ENCODE data around the gene ZNF441. TPM values are rescaled to one million over a fixed set of nuclear protein-coding genes. Genes with fewer than 3 reads are reported as not detected.

The ZNF441 gene
- polyA plus RNA-seq, 1 donor from 2014 or later = 138 TPM

GRCh38 chr19:11814029-11814699, 47.4 kb downstream of the ZNF441 start, which contains the start of gene ZNF440:
ZNF440 (plus strand) TSS chr19:11814273; CDS start chr19:11814448, 175 bp downstream.
- no peaks in the 10 kb centered on the region for H3K36me3 ChIP-seq (ENCODE audit: insufficient read depth, low read length)
- H3K4me3 ChIP-seq (ENCODE audit: low read length) = peak within 1 kb of the TSS; percentile 90
- peak within 1 kb of the TSS; percentile 87 for H3K9ac ChIP-seq (ENCODE audit: low read length)
- H3K9me3 ChIP-seq (ENCODE audit: low read length) = no peaks in the 10 kb centered on the region
- H3K27me3 ChIP-seq (ENCODE audit: insufficient read depth, low read depth, low read length) = no peaks in the 10 kb centered on the region
- H3K9me2 ChIP-seq (ENCODE audit: insufficient read depth, low read length) = no peaks in the 10 kb centered on the region
- peak within 1 kb of the TSS; percentile 76 for H2AFZ ChIP-seq (ENCODE audit: low read depth, low read length)
- H3K4me2 ChIP-seq (ENCODE audit: low read length) = peak within 1 kb of the TSS; percentile 65
- peaks cover 2% of the 10 kb centered on the region for H3K79me2 ChIP-seq (replicated peaks; ENCODE audit: insufficient read depth, low read length)
- no peaks in the 10 kb centered on the region for H4K20me1 ChIP-seq (ENCODE audit: insufficient read depth)
- no peaks in the 10 kb centered on the region for H3F3A ChIP-seq (ENCODE audit: insufficient read depth, low read length, poor library complexity, severe bottlenecking)
- peak within 1 kb of the TSS; percentile 88 for H3K27ac ChIP-seq (ENCODE audit: low read length)
- peak; percentile 85 for TF ChIP-seq POLR2AphosphoS5 (IDR thresholded peaks at IDR 0.05)
- peak; percentile 47 for TF ChIP-seq EP300 (conservative IDR thresholded peaks at IDR 0.05; ENCODE audit: poor library complexity, severe bottlenecking)
- TF ChIP-seq SMC3 (conservative IDR thresholded peaks at IDR 0.05; ENCODE audit: poor library complexity) = peak; percentile 22
- peak; percentile 45 for TF ChIP-seq MXI1 (conservative IDR thresholded peaks at IDR 0.05; ENCODE audit: poor library complexity, severe bottlenecking)
- TF ChIP-seq, protein P1, sequence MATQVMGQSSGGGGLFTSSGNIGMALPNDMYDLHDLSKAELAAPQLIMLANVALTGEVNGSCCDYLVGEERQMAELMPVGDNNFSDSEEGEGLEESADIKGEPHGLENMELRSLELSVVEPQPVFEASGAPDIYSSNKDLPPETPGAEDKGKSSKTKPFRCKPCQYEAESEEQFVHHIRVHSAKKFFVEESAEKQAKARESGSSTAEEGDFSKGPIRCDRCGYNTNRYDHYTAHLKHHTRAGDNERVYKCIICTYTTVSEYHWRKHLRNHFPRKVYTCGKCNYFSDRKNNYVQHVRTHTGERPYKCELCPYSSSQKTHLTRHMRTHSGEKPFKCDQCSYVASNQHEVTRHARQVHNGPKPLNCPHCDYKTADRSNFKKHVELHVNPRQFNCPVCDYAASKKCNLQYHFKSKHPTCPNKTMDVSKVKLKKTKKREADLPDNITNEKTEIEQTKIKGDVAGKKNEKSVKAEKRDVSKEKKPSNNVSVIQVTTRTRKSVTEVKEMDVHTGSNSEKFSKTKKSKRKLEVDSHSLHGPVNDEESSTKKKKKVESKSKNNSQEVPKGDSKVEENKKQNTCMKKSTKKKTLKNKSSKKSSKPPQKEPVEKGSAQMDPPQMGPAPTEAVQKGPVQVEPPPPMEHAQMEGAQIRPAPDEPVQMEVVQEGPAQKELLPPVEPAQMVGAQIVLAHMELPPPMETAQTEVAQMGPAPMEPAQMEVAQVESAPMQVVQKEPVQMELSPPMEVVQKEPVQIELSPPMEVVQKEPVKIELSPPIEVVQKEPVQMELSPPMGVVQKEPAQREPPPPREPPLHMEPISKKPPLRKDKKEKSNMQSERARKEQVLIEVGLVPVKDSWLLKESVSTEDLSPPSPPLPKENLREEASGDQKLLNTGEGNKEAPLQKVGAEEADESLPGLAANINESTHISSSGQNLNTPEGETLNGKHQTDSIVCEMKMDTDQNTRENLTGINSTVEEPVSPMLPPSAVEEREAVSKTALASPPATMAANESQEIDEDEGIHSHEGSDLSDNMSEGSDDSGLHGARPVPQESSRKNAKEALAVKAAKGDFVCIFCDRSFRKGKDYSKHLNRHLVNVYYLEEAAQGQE (IDR thresholded peaks at IDR 0.05; ENCODE audit: borderline replicate concordance) = peak; percentile 21
- no peak for TF ChIP-seq CTCF (IDR thresholded peaks at IDR 0.05; ENCODE audit: poor library complexity, severe bottlenecking)
- TF ChIP-seq RAD21 (conservative IDR thresholded peaks at IDR 0.05) = peak; percentile 30
- TF ChIP-seq EZH2 (IDR thresholded peaks at IDR 0.05; ENCODE audit: borderline replicate concordance, insufficient read depth, low read length, poor library complexity, severe bottlenecking) = no peak
- peak; percentile 86 for TF ChIP-seq TAF1 (IDR thresholded peaks at IDR 0.05; ENCODE audit: low read depth)

GRCh38 chr19:11814700-11815035, 47.9 kb downstream of the ZNF441 start:
- H3F3A ChIP-seq (ENCODE audit: insufficient read depth, low read length, poor library complexity, severe bottlenecking) = no peaks in the 10 kb centered on the region
- H3K27me3 ChIP-seq (ENCODE audit: insufficient read depth, low read depth, low read length) = no peaks in the 10 kb centered on the region
- H3K79me2 ChIP-seq (replicated peaks; ENCODE audit: insufficient read depth, low read length) = peaks cover 2% of the 10 kb centered on the region
- H3K4me2 ChIP-seq (ENCODE audit: low read length) = peak overlapping the region; percentile 65
- H3K27ac ChIP-seq (ENCODE audit: low read length) = peak overlapping the region; percentile 88
- no peaks in the 10 kb centered on the region for H3K36me3 ChIP-seq (ENCODE audit: insufficient read depth, low read length)
- no peaks in the 10 kb centered on the region for H3K9me3 ChIP-seq (ENCODE audit: low read length)
- peak overlapping the region; percentile 90 for H3K4me3 ChIP-seq (ENCODE audit: low read length)
- peak overlapping the region; percentile 87 for H3K9ac ChIP-seq (ENCODE audit: low read length)
- no peaks in the 10 kb centered on the region for H4K20me1 ChIP-seq (ENCODE audit: insufficient read depth)
- peak overlapping the region; percentile 76 for H2AFZ ChIP-seq (ENCODE audit: low read depth, low read length)
- TF ChIP-seq MXI1 (conservative IDR thresholded peaks at IDR 0.05; ENCODE audit: poor library complexity, severe bottlenecking) (no peak), SMC3 (conservative IDR thresholded peaks at IDR 0.05; ENCODE audit: poor library complexity) (no peak), TAF1 (IDR thresholded peaks at IDR 0.05; ENCODE audit: low read depth) (no peak), RAD21 (conservative IDR thresholded peaks at IDR 0.05) (no peak), POLR2AphosphoS5 (IDR thresholded peaks at IDR 0.05) (no peak), EP300 (conservative IDR thresholded peaks at IDR 0.05; ENCODE audit: poor library complexity, severe bottlenecking) (no peak), CTCF (IDR thresholded peaks at IDR 0.05; ENCODE audit: poor library complexity, severe bottlenecking) (no peak), EZH2 (IDR thresholded peaks at IDR 0.05; ENCODE audit: borderline replicate concordance, insufficient read depth, low read length, poor library complexity, severe bottlenecking) (no peak)
- TF ChIP-seq, protein P1 (IDR thresholded peaks at IDR 0.05; ENCODE audit: borderline replicate concordance) = no peak
- H3K9me2 ChIP-seq (ENCODE audit: insufficient read depth, low read length) = no peaks in the 10 kb centered on the region
